ENCODE results near the gene HADHA.

HADHA gene

GRCh38 chr2:26235089-26235488 lies 9.3 kb downstream of the HADHA start:
- no peak overlapping the region for H3K4me3 Mint-ChIP-seq
- H3K36me3 Mint-ChIP-seq (ENCODE audit: low read depth): peaks cover 93% of the 10 kb centered on the region
- no peaks in the 10 kb centered on the region for H3K9me3 Mint-ChIP-seq
- no peak overlapping the region for H3K27ac Mint-ChIP-seq
- H3K4me1 Mint-ChIP-seq (ENCODE audit: low read depth): peaks cover 11% of the 10 kb centered on the region
- intact Hi-C loops (cut with micrococcal nuclease): no loop called here
- no peaks in the 10 kb centered on the region for H3K27me3 Mint-ChIP-seq

- Mint-ChIP-seq H3K36me3 (ENCODE audit: low read depth) (peaks cover 96% of the 10 kb centered on the region), H3K9me3 (no peaks in the 10 kb centered on the region)
- intact Hi-C loops (cut with micrococcal nuclease): no loop called here
Measured at GRCh38 chr2:26230806-26231205, 13.6 kb downstream of the HADHA start.

GRCh38 chr2:26229595-26229994 lies 14.8 kb downstream of the HADHA start:
- H3K27ac Mint-ChIP-seq: no peak overlapping the region
- no peaks in the 10 kb centered on the region for H3K27me3 Mint-ChIP-seq
- peaks cover 7% of the 10 kb centered on the region for H3K4me1 Mint-ChIP-seq (ENCODE audit: low read depth)
- no peak overlapping the region for H3K4me3 Mint-ChIP-seq
- intact Hi-C loops (cut with micrococcal nuclease): no loop called here
- no peaks in the 10 kb centered on the region for H3K9me3 Mint-ChIP-seq
- peaks cover 96% of the 10 kb centered on the region for H3K36me3 Mint-ChIP-seq (ENCODE audit: low read depth)

More at GRCh38 chr2:26230806-26231205, 13.6 kb downstream of the HADHA start:
- H3K27ac Mint-ChIP-seq: no peak overlapping the region
- no peak overlapping the region for H3K4me3 Mint-ChIP-seq
- peaks cover 7% of the 10 kb centered on the region for H3K4me1 Mint-ChIP-seq (ENCODE audit: low read depth)
- H3K27me3 Mint-ChIP-seq: no peaks in the 10 kb centered on the region

- Mint-ChIP-seq H3K27ac (no peak overlapping the region), H3K36me3 (ENCODE audit: low read depth) (peaks cover 90% of the 10 kb centered on the region), H3K9me3 (no peaks in the 10 kb centered on the region), H3K4me1 (ENCODE audit: low read depth) (no peaks in the 10 kb centered on the region), H3K27me3 (no peaks in the 10 kb centered on the region), H3K4me3 (no peak overlapping the region)
- intact Hi-C loops (cut with micrococcal nuclease): no loop called here
Measured at GRCh38 chr2:26224095-26224494, 20.3 kb downstream of the HADHA start.

GRCh38 chr2:26223018-26223417 lies 21.4 kb downstream of the HADHA start:
- Mint-ChIP-seq H3K4me1 (ENCODE audit: low read depth) (no peaks in the 10 kb centered on the region), H3K36me3 (ENCODE audit: low read depth) (peaks cover 90% of the 10 kb centered on the region), H3K9me3 (peaks cover 3% of the 10 kb centered on the region), H3K27me3 (no peaks in the 10 kb centered on the region), H3K27ac (no peak overlapping the region), H3K4me3 (no peak overlapping the region)
- intact Hi-C loops (cut with micrococcal nuclease): no loop called here

- Mint-ChIP-seq H3K4me3 (no peak overlapping the region), H3K4me1 (ENCODE audit: low read depth) (peaks cover 7% of the 10 kb centered on the region), H3K27ac (no peak overlapping the region), H3K27me3 (no peaks in the 10 kb centered on the region), H3K9me3 (peaks cover 10% of the 10 kb centered on the region), H3K36me3 (ENCODE audit: low read depth) (peaks cover 88% of the 10 kb centered on the region)
- intact Hi-C loops (cut with micrococcal nuclease): loop anchor here (1.0 kb wide), 1 partner anchor 13 kb away; no protein-coding TSS in a partner anchor
Measured at GRCh38 chr2:26217720-26218119, 26.7 kb downstream of the HADHA start.

GRCh38 chr2:26216587-26216986 lies 27.8 kb downstream of the HADHA start:
- peaks cover 10% of the 10 kb centered on the region for H3K9me3 Mint-ChIP-seq
- no peak overlapping the region for H3K4me3 Mint-ChIP-seq
- intact Hi-C loops (cut with micrococcal nuclease): no loop called here
- H3K27ac Mint-ChIP-seq: no peak overlapping the region
- no peaks in the 10 kb centered on the region for H3K27me3 Mint-ChIP-seq
- H3K4me1 Mint-ChIP-seq (ENCODE audit: low read depth): peaks cover 7% of the 10 kb centered on the region
- peaks cover 88% of the 10 kb centered on the region for H3K36me3 Mint-ChIP-seq (ENCODE audit: low read depth)

GRCh38 chr2:26215833-26216232 lies 28.6 kb downstream of the HADHA start:
- intact Hi-C loops (cut with micrococcal nuclease): no loop called here
- Mint-ChIP-seq H3K9me3 (peaks cover 10% of the 10 kb centered on the region), H3K4me3 (no peak overlapping the region), H3K36me3 (ENCODE audit: low read depth) (peaks cover 93% of the 10 kb centered on the region), H3K27me3 (no peaks in the 10 kb centered on the region), H3K4me1 (ENCODE audit: low read depth) (peaks cover 7% of the 10 kb centered on the region), H3K27ac (no peak overlapping the region)

GRCh38 chr2:26214759-26215158 lies 29.7 kb downstream of the HADHA start:
- Mint-ChIP-seq H3K9me3 (peaks cover 10% of the 10 kb centered on the region), H3K4me3 (no peak overlapping the region), H3K27ac (no peak overlapping the region), H3K36me3 (ENCODE audit: low read depth) (peaks cover 98% of the 10 kb centered on the region), H3K4me1 (ENCODE audit: low read depth) (peaks cover 7% of the 10 kb centered on the region), H3K27me3 (no peaks in the 10 kb centered on the region)
- intact Hi-C loops (cut with micrococcal nuclease): no loop called here

GRCh38 chr2:26212011-26212410 lies 32.4 kb downstream of the HADHA start:
- no peak overlapping the region for H3K4me3 Mint-ChIP-seq
- no peaks in the 10 kb centered on the region for H3K9me3 Mint-ChIP-seq
- H3K27me3 Mint-ChIP-seq: no peaks in the 10 kb centered on the region
- H3K36me3 Mint-ChIP-seq (ENCODE audit: low read depth): peaks cover 98% of the 10 kb centered on the region
- peaks cover 7% of the 10 kb centered on the region for H3K4me1 Mint-ChIP-seq (ENCODE audit: low read depth)
- no peak overlapping the region for H3K27ac Mint-ChIP-seq
- intact Hi-C loops (cut with micrococcal nuclease): no loop called here

GRCh38 chr2:26203906-26204305 lies 40.5 kb downstream of the HADHA start:
- peaks cover 10% of the 10 kb centered on the region for H3K4me1 Mint-ChIP-seq (ENCODE audit: low read depth)
- H3K27ac Mint-ChIP-seq: no peak overlapping the region
- peaks cover 100% of the 10 kb centered on the region for H3K36me3 Mint-ChIP-seq (ENCODE audit: low read depth)
- intact Hi-C loops (cut with micrococcal nuclease): loop anchor here (1.0 kb wide), 1 partner anchor 14 kb away; no protein-coding TSS in a partner anchor
- no peak overlapping the region for H3K4me3 Mint-ChIP-seq
- H3K9me3 Mint-ChIP-seq: no peaks in the 10 kb centered on the region
- no peaks in the 10 kb centered on the region for H3K27me3 Mint-ChIP-seq

GRCh38 chr2:26202981-26203490 lies 41.4 kb downstream of the HADHA start:
- peaks cover 100% of the 10 kb centered on the region for H3K36me3 Mint-ChIP-seq (ENCODE audit: low read depth)
- peaks cover 10% of the 10 kb centered on the region for H3K4me1 Mint-ChIP-seq (ENCODE audit: low read depth)
- peaks cover 4% of the 10 kb centered on the region for H3K9me3 Mint-ChIP-seq
- H3K27ac Mint-ChIP-seq: no peak overlapping the region
- intact Hi-C loops (cut with micrococcal nuclease): no loop called here
- H3K27me3 Mint-ChIP-seq: no peaks in the 10 kb centered on the region
- no peak overlapping the region for H3K4me3 Mint-ChIP-seq

- H3K27me3 Mint-ChIP-seq: no peaks in the 10 kb centered on the region
- H3K4me1 Mint-ChIP-seq (ENCODE audit: low read depth): peaks cover 26% of the 10 kb centered on the region
- no peak overlapping the region for H3K27ac Mint-ChIP-seq
- intact Hi-C loops (cut with micrococcal nuclease): no loop called here
- peaks cover 14% of the 10 kb centered on the region for H3K9me3 Mint-ChIP-seq
- H3K36me3 Mint-ChIP-seq (ENCODE audit: low read depth): peaks cover 97% of the 10 kb centered on the region
- no peak overlapping the region for H3K4me3 Mint-ChIP-seq
Measured at GRCh38 chr2:26197516-26197915, 46.9 kb downstream of the HADHA start.

- peaks cover 14% of the 10 kb centered on the region for H3K9me3 Mint-ChIP-seq
- H3K27me3 Mint-ChIP-seq: no peaks in the 10 kb centered on the region
- intact Hi-C loops (cut with micrococcal nuclease): no loop called here
- no peak overlapping the region for H3K27ac Mint-ChIP-seq
- H3K4me1 Mint-ChIP-seq (ENCODE audit: low read depth): peaks cover 26% of the 10 kb centered on the region
- no peak overlapping the region for H3K4me3 Mint-ChIP-seq
- peaks cover 97% of the 10 kb centered on the region for H3K36me3 Mint-ChIP-seq (ENCODE audit: low read depth)
Measured at GRCh38 chr2:26196683-26197418, 47.6 kb downstream of the HADHA start.

All from dendritic cell treated with granulocyte-macrophage colony-stimulating factor and Interleukin-4, amounts not matched to agents 40 ng/mL and 50 ng/mL, for 4 days (primary cell).